HG02884 (cell line): ENCODE measurements around the gene AANAT.

Experiments
- ATAC-seq: cut with Tn5 transposase; IDR thresholded peaks from one replicate; pipeline ENCODE4 v1.9.1; 2021; ENCODE audit warnings: mild to moderate bottlenecking, moderate library complexity; ENCODE audit not compliant: unreplicated experiment

AANAT gene

GRCh38 chr17:76467809-76468633, 618 bp downstream of the AANAT start:
- ATAC-seq = no peak

- ATAC-seq = no peak
Measured at GRCh38 chr17:76468634-76469010, 1.2 kb downstream of the AANAT start.

GRCh38 chr17:76469076-76469990, 1.9 kb downstream of the AANAT start:
- no peak for ATAC-seq

- ATAC-seq = no peak
Measured at GRCh38 chr17:76469991-76470739, 2.8 kb downstream of the AANAT start.

GRCh38 chr17:76471498-76472257, 4.3 kb downstream of the AANAT start:
- no peak for ATAC-seq

GRCh38 chr17:76472258-76472645, 4.8 kb downstream of the AANAT start:
- no peak for ATAC-seq

- ATAC-seq = no peak
Measured at GRCh38 chr17:76472726-76473125, 5.3 kb downstream of the AANAT start.

- ATAC-seq = no peak
Measured at GRCh38 chr17:76473541-76473985, 6.2 kb downstream of the AANAT start.

GRCh38 chr17:76474238-76474637, 6.8 kb downstream of the AANAT start:
- no peak for ATAC-seq

- ATAC-seq = no peak
Measured at GRCh38 chr17:76474894-76475293, 7.5 kb downstream of the AANAT start.

- ATAC-seq = no peak
Measured at GRCh38 chr17:76475302-76475701, 7.9 kb downstream of the AANAT start.

GRCh38 chr17:76476736-76477135, 9.3 kb downstream of the AANAT start:
- no peak for ATAC-seq

- ATAC-seq = no peak
Measured at GRCh38 chr17:76477576-76477975, 10.2 kb downstream of the AANAT start.

GRCh38 chr17:76478097-76478496, 10.7 kb downstream of the AANAT start:
- ATAC-seq = no peak

GRCh38 chr17:76478730-76479514, 11.5 kb downstream of the AANAT start:
- no peak for ATAC-seq

- no peak for ATAC-seq
Measured at GRCh38 chr17:76479515-76480060, 12.2 kb downstream of the AANAT start.

- no peak for ATAC-seq
Measured at GRCh38 chr17:76480632-76481031, 13.2 kb downstream of the AANAT start.

- peak; percentile 64 for ATAC-seq
Measured at GRCh38 chr17:76481071-76481655, 13.8 kb downstream of the AANAT start.

GRCh38 chr17:76484228-76484725, 16.9 kb downstream of the AANAT start:
- no peak for ATAC-seq
